GM19099 (cell line): ENCODE results near the gene SLC10A4.

ENCODE experiments used
- POLR2A ChIP-seq: IDR thresholded peaks from 3 replicates; pipeline ENCODE4 v1.6.1; 2011; ENCODE audit warnings: low read depth; ENCODE audit not compliant: insufficient read length; ENCODE audit errors: extremely low read depth

SLC10A4 gene

GRCh38 chr4:48506716-48507115, 23.6 kb downstream of the SLC10A4 start:
- no peak for TF ChIP-seq POLR2A

- no peak for TF ChIP-seq POLR2A
These were observed 26.4 kb downstream of the SLC10A4 start for GRCh38 chr4:48509543-48509942.

- no peak for TF ChIP-seq POLR2A
These were observed 35.0 kb downstream of the SLC10A4 start for GRCh38 chr4:48518143-48518542.

GRCh38 chr4:48526406-48526805, 43.3 kb downstream of the SLC10A4 start:
- TF ChIP-seq POLR2A: no peak

- TF ChIP-seq POLR2A: no peak
These were observed 55.2 kb downstream of the SLC10A4 start for GRCh38 chr4:48538358-48538757.
